Measurements from ENCODE around the gene CISH. TPM values are rescaled to one million over a fixed set of nuclear protein-coding genes. Genes with fewer than 3 reads are reported as not detected.

The CISH gene
- total and polyA plus RNA-seq, 2 of the 4 experiments (the other 2 are of a cell fraction): 0.90 to 4.0 TPM

GRCh38 chr3:50651920-50652529, 40.5 kb upstream of the CISH start:
- no peak overlapping the region for H3K14ac ChIP-seq (replicated peaks; ENCODE audit: low read depth, low read length)
- no peaks in the 10 kb centered on the region; the same call in 1 of the 2 replicates for H4K20me1 ChIP-seq (ENCODE audit: insufficient read depth, low read length)
- H2BK20ac ChIP-seq (ENCODE audit: low read depth, low read length): no peak overlapping the region
- H3K9ac ChIP-seq (ENCODE audit: low read depth, low read length): no peak overlapping the region
- H3K4me1 ChIP-seq (ENCODE audit: control insufficient read depth, insufficient read depth, low read length): no peaks in the 10 kb centered on the region
- ChIA-PET CTCF (interaction anchor here (2.6 kb wide), 1 partner anchor 36 kb away, joined by 12 read pairs; the partner anchor contains the start of gene MAPKAPK3), POLR2A (ENCODE audit: unreplicated experiment) (no interaction called here)
- H3K9me3 ChIP-seq (ENCODE audit: control insufficient read depth, insufficient read depth, low read length): no peaks in the 10 kb centered on the region
- H3K18ac ChIP-seq (ENCODE audit: low read depth, low read length): no peak overlapping the region
- H3K79me1 ChIP-seq (ENCODE audit: low read depth in 1 of 2, low read length in 2 of 2): no peaks in the 10 kb centered on the region
- H3K27ac ChIP-seq (ENCODE audit: insufficient read depth, low read length): no peak overlapping the region
- in situ Hi-C loops (cut with MboI; ENCODE audit: low sequenced_read_pairs): no loop called here
- ATAC-seq (ENCODE audit: low read depth) (no peak), DNase-seq (no peak)
- H3K23ac ChIP-seq (ENCODE audit: low read depth, low read length): no peak overlapping the region; the same call in 1 of the 2 replicates
- H4K5ac ChIP-seq (ENCODE audit: low read depth, low read length): no peak overlapping the region
- BruUV-seq (replicated peaks): no TSS peak
- H2AK5ac ChIP-seq (ENCODE audit: low read depth, low read length): no peak overlapping the region
- no peak overlapping the region for H4K91ac ChIP-seq (ENCODE audit: insufficient read depth, low read depth, low read length)
- H3K4ac ChIP-seq (ENCODE audit: low read depth, low read length): no peak overlapping the region
- no peaks in the 10 kb centered on the region; the same call in 1 of the 2 replicates for H3K27me3 ChIP-seq (ENCODE audit: control insufficient read depth, insufficient read depth, low read length)
- no peaks in the 10 kb centered on the region for H3K9me1 ChIP-seq (ENCODE audit: insufficient read depth, low read length)
- WGBS, 2 experiments (ENCODE audit: extremely low coverage in 2 of 2, insufficient read length in 1 of 2): 20% methylated on average over 1 of the region's 7 CpGs; no CpG with 5 or more reads in 1 of the 2 experiments
- dilution Hi-C loops (cut with HindIII; ENCODE audit: low sequenced_read_pairs, unreplicated experiment): no loop called here
- no peak overlapping the region for H3K4me3 ChIP-seq (ENCODE audit: insufficient read depth, low read depth, low read length)
- H2BK5ac ChIP-seq (ENCODE audit: low read depth, low read length, poor library complexity, severe bottlenecking): no peak overlapping the region
- H3K36me3 ChIP-seq (ENCODE audit: control insufficient read depth, insufficient read depth, low read length): no peaks in the 10 kb centered on the region
- no peak overlapping the region for H2AK9ac ChIP-seq (replicated peaks; ENCODE audit: low read depth, low read length, poor library complexity)
- no peak overlapping the region for H2BK15ac ChIP-seq (ENCODE audit: low read depth, low read length)
- no peak overlapping the region for H2AFZ ChIP-seq (replicated peaks; ENCODE audit: low read length, poor library complexity)
- no peak overlapping the region for H3K56ac ChIP-seq (ENCODE audit: extremely low read depth, insufficient read depth, low read length)
- H3K4me2 ChIP-seq (ENCODE audit: low read depth, low read length): no peak overlapping the region
- TF ChIP-seq RCOR1 (IDR thresholded peaks at IDR 0.05; ENCODE audit: insufficient replicate concordance, low read length): no peak
- no peak for TF ChIP-seq MXI1 (IDR thresholded peaks at IDR 0.05; ENCODE audit: borderline replicate concordance, low read depth, low read length)
- TF ChIP-seq MAFK (IDR thresholded peaks at IDR 0.05; ENCODE audit: low read depth, low read length): no peak
- TF ChIP-seq, protein P1, sequence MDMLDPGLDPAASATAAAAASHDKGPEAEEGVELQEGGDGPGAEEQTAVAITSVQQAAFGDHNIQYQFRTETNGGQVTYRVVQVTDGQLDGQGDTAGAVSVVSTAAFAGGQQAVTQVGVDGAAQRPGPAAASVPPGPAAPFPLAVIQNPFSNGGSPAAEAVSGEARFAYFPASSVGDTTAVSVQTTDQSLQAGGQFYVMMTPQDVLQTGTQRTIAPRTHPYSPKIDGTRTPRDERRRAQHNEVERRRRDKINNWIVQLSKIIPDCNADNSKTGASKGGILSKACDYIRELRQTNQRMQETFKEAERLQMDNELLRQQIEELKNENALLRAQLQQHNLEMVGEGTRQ (IDR thresholded peaks at IDR 0.05; ENCODE audit: low read depth, low read length): no peak
- TF ChIP-seq FOS (IDR thresholded peaks at IDR 0.05; ENCODE audit: low read depth, low read length): no peak
- TF ChIP-seq RFX5 (IDR thresholded peaks at IDR 0.05; ENCODE audit: low read depth, low read length): no peak
- TF ChIP-seq CEBPB (IDR thresholded peaks at IDR 0.05; ENCODE audit: low read depth, low read length): no peak
- TF ChIP-seq, protein P2, sequence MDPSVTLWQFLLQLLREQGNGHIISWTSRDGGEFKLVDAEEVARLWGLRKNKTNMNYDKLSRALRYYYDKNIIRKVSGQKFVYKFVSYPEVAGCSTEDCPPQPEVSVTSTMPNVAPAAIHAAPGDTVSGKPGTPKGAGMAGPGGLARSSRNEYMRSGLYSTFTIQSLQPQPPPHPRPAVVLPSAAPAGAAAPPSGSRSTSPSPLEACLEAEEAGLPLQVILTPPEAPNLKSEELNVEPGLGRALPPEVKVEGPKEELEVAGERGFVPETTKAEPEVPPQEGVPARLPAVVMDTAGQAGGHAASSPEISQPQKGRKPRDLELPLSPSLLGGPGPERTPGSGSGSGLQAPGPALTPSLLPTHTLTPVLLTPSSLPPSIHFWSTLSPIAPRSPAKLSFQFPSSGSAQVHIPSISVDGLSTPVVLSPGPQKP (IDR thresholded peaks at IDR 0.05; ENCODE audit: borderline replicate concordance, low read depth, low read length): no peak
- TF ChIP-seq, protein P3, sequence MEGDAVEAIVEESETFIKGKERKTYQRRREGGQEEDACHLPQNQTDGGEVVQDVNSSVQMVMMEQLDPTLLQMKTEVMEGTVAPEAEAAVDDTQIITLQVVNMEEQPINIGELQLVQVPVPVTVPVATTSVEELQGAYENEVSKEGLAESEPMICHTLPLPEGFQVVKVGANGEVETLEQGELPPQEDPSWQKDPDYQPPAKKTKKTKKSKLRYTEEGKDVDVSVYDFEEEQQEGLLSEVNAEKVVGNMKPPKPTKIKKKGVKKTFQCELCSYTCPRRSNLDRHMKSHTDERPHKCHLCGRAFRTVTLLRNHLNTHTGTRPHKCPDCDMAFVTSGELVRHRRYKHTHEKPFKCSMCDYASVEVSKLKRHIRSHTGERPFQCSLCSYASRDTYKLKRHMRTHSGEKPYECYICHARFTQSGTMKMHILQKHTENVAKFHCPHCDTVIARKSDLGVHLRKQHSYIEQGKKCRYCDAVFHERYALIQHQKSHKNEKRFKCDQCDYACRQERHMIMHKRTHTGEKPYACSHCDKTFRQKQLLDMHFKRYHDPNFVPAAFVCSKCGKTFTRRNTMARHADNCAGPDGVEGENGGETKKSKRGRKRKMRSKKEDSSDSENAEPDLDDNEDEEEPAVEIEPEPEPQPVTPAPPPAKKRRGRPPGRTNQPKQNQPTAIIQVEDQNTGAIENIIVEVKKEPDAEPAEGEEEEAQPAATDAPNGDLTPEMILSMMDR (conservative IDR thresholded peaks at IDR 0.05; ENCODE audit: low read depth, low read length): no peak
- no peak for TF ChIP-seq BHLHE40 (IDR thresholded peaks at IDR 0.05; ENCODE audit: low read depth, low read length)
- no peak for TF ChIP-seq MAZ (IDR thresholded peaks at IDR 0.05; ENCODE audit: borderline replicate concordance, low read depth, low read length)
- no peak for TF ChIP-seq SMC3 (IDR thresholded peaks at IDR 0.05; ENCODE audit: low read depth, low read length)
- TF ChIP-seq POLR2A (IDR thresholded peaks at IDR 0.05; ENCODE audit: low read depth, low read length): no peak
- no peak for TF ChIP-seq NFE2L2 (IDR thresholded peaks at IDR 0.05; ENCODE audit: low read depth, low read length)
- no peak for TF ChIP-seq CHD1 (IDR thresholded peaks at IDR 0.05; ENCODE audit: low read depth, low read length)
- intact Hi-C loops (cut with micrococcal nuclease): loop anchor here (1.0 kb wide), 1 partner anchor 36 kb away; no protein-coding TSS in a partner anchor
- H2BK120ac ChIP-seq (ENCODE audit: low read depth, low read length): no peak overlapping the region
- H4K8ac ChIP-seq (ENCODE audit: low read depth in 2 of 2, low read length in 2 of 2): no peak overlapping the region
